ENCODE data around the gene TBX1.

GRCh38 chr22:19730655-19731360, 29.8 kb upstream of the TBX1 start:
- TF ChIP-seq TAF1 (IDR thresholded peaks at IDR 0.05; ENCODE audit: low read depth) (no peak), EZH2 (IDR thresholded peaks at IDR 0.05; ENCODE audit: borderline replicate concordance, insufficient read depth, low read length, poor library complexity, severe bottlenecking) (no peak), POLR2AphosphoS5 (IDR thresholded peaks at IDR 0.05) (no peak), CTCF (IDR thresholded peaks at IDR 0.05; ENCODE audit: poor library complexity, severe bottlenecking) (peak; percentile 99)

Measured in neural cell (in vitro differentiated cells).